K562 (cell line): Measurements from ENCODE around the gene ITLN1. TPM values are rescaled to one million over a fixed set of nuclear protein-coding genes. Genes with fewer than 3 reads are reported as not detected.

Experiments used
- ATAC-seq: fragments of 200-7000 bp; cut with Tn5 transposase; 3 replicates; pipeline ENCODE4 v1.9.1; 2020; ENCODE audit warnings: moderate library complexity
- BruUV-seq: library from RNA; stranded (reverse); fragments of 400-500 nt; replicated peaks from 2 replicates; lab custom pipeline; 2021; lab: Mats Ljungman, UMichigan
- CTCF ChIA-PET: fragments of 300-600 bp; formaldehyde crosslinking; extraction: SDS; loops from one replicate; lab custom pipeline; 2021; ENCODE audit warnings: low intra/inter-chr PET ratio; lab: Yijun Ruan, JAX
- POLR2A ChIA-PET: fragments of 300-600, 350-650 bp; sonication (Branson Sonifier 250); formaldehyde crosslinking; extraction: SDS; loops from one replicate; lab custom pipeline; 2021; ENCODE audit warnings: antibody characterized with exemption, inconsistent platforms; lab: Yijun Ruan, JAX
- DNase-seq, 4 experiments: peaks; one replicate each; pipeline versions ENCODE4 v3.0.0 to v3.0.0-alpha.2; 2011 to 2018; ENCODE audit warnings: low spot score in 3 of 4, mixed read lengths in 3 of 4; ENCODE audit errors: extremely low read depth in 1 of 4
- FAIRE-seq: peaks from 2 replicates; lab custom pipeline; 2011; peaks lifted over from hg19 to GRCh38; lab: Jason Lieb, UNC
- H2AFZ ChIP-seq: 2 replicates; pipeline ENCODE4 v1.6.0; 2011; ENCODE audit warnings: low read depth, low read length, control low read depth, inconsistent platforms
- H3K27ac ChIP-seq: fragments of 200-600 bp; 3 replicates; pipeline ENCODE4 v1.8.0; 2011; ENCODE audit warnings: low read depth, mild to moderate bottlenecking, control low read depth, inconsistent platforms, low read length, moderate library complexity, mixed read lengths; ENCODE audit errors: extremely low read depth
- H3K27me3 ChIP-seq, 2 experiments: fragments of 300-600 bp in 1 of 2; 2 replicates in 1 of 2; 3 replicates in 1 of 2; pipeline versions ENCODE4 v1.6.0 to v1.8.0; 2011; ENCODE audit warnings: inconsistent platforms in 2 of 2, low read length in 2 of 2, mild to moderate bottlenecking in 1 of 2, mixed read lengths in 1 of 2, moderate library complexity in 1 of 2; ENCODE audit not compliant: control insufficient read depth in 2 of 2, insufficient read depth in 2 of 2
- H3K36me3 ChIP-seq: fragments of 300-600 bp; 3 replicates; pipeline ENCODE4 v1.8.0; 2011; ENCODE audit warnings: mild to moderate bottlenecking, low read length, inconsistent platforms; ENCODE audit not compliant: control insufficient read depth, insufficient read depth
- H3K4me1 ChIP-seq, 2 experiments: fragments of 200-600 bp in 1 of 2; replicated peaks in 1 of 2; 2 replicates in 1 of 2; 3 replicates in 1 of 2; pipeline versions ENCODE4 v1.5.1 to v1.8.0; 2011; ENCODE audit warnings: inconsistent platforms in 2 of 2, low read length in 2 of 2, mild to moderate bottlenecking in 1 of 2, mixed read lengths in 1 of 2, moderate library complexity in 1 of 2; ENCODE audit not compliant: control insufficient read depth in 2 of 2, insufficient read depth in 2 of 2
- H3K4me2 ChIP-seq: 2 replicates; pipeline ENCODE4 v1.6.1; 2011; ENCODE audit warnings: low read length, control low read depth, inconsistent platforms, mixed read lengths; ENCODE audit not compliant: insufficient read depth
- H3K4me3 ChIP-seq: fragments of 200-600 bp; sonication (generic), shearing (Covaris generic); 2 replicates; pipeline ENCODE4 v1.5.1; 2016; ENCODE audit warnings: control low read depth, inconsistent platforms
- H3K79me2 ChIP-seq: fragments of 200-600 bp; 3 replicates; pipeline ENCODE4 v1.8.0; 2011; ENCODE audit warnings: low read length, inconsistent platforms; ENCODE audit not compliant: control insufficient read depth, insufficient read depth
- H3K9ac ChIP-seq, 2 experiments: 2 replicates each; pipeline versions ENCODE4 v1.6.0 to v1.6.1; 2011; ENCODE audit warnings: low read depth in 2 of 2, low read length in 2 of 2, control low read depth in 1 of 2, inconsistent platforms in 1 of 2, mild to moderate bottlenecking in 1 of 2, mixed read lengths in 1 of 2; ENCODE audit not compliant: insufficient read depth in 1 of 2
- H3K9me1 ChIP-seq: one replicate; pipeline ENCODE4 v1.6.0; 2011; ENCODE audit warnings: inconsistent platforms, mild to moderate bottlenecking, low read length, moderate library complexity; ENCODE audit not compliant: control insufficient read depth, insufficient read depth
- H3K9me3 ChIP-seq: replicated peaks from 2 replicates; pipeline ENCODE4 v1.5.1; 2011; ENCODE audit warnings: low read depth, low read length, inconsistent platforms; ENCODE audit not compliant: control insufficient read depth, insufficient read depth
- H4K20me1 ChIP-seq: replicated peaks from 2 replicates; pipeline ENCODE4 v1.6.1; 2011; ENCODE audit warnings: low read length, inconsistent platforms, mixed read lengths; ENCODE audit not compliant: control insufficient read depth, insufficient read depth
- MYNN ChIP-seq, 2 experiments: sonication (generic); formaldehyde crosslinking in 1 of 2; IDR thresholded peaks; 2 replicates each; pipeline versions ENCODE4 v1.5.0 to v1.6.1; 2016 to 2020; ENCODE audit warnings: antibody characterized with exemption in 1 of 2, missing genetic modification reagents in 1 of 2
- PCBP2 ChIP-seq: fragments of 200-400 bp; formaldehyde crosslinking; IDR thresholded peaks from 2 replicates; pipeline ENCODE4 v1.6.1; 2018; ENCODE audit warnings: low read length, low read depth, mild to moderate bottlenecking, moderate library complexity; ENCODE audit not compliant: poor library complexity, severe bottlenecking
- RBM14 ChIP-seq: fragments of 200-400 bp; formaldehyde crosslinking; IDR thresholded peaks from 2 replicates; pipeline ENCODE4 v1.6.1; 2018; ENCODE audit warnings: low read depth, mild to moderate bottlenecking, low read length, moderate library complexity, borderline replicate concordance; ENCODE audit not compliant: insufficient read depth
- ZFP30 ChIP-seq: fragments of 250-450 bp; sonication (Bioruptor Pico); IDR thresholded peaks from 2 replicates; pipeline ENCODE4 v1.8.0; 2022; ENCODE audit warnings: moderate library complexity, mild to moderate bottlenecking, inconsistent platforms, borderline replicate concordance
- ZNF124 ChIP-seq: sonication (generic); formaldehyde crosslinking; IDR thresholded peaks from 2 replicates; pipeline ENCODE4 v1.8.1; 2022; ENCODE audit warnings: missing genetic modification reagents
- ZNF584 ChIP-seq: fragments of 200-800 bp; sonication (Bioruptor generic); IDR thresholded peaks from 2 replicates; pipeline ENCODE4 v1.6.1; 2016; ENCODE audit warnings: low read depth, mild to moderate bottlenecking, missing genetic modification characterization, missing compliant biosample characterization
- WGBS: fragments of 100-300 bp; shearing (Covaris generic); methylation state at CpG from one replicate; pipeline ENCODE4 v1.1.6; 2016; ENCODE audit warnings: low coverage, mixed read lengths; ENCODE audit not compliant: insufficient coverage; ENCODE audit errors: missing lambda C conversion rate; 5-methylcytosine and 5-hydroxymethylcytosine counted together
- in situ Hi-C: fragments of 300-500 bp; cut with MboI; formaldehyde crosslinking; loops from 4 replicates; pipeline ENCODE4 v1.15.0; 2018; ENCODE audit warnings: inconsistent platforms, mixed read lengths
- intact Hi-C: fragments of 100-400 bp; cut with micrococcal nuclease; formaldehyde crosslinking; loops from 2 replicates; pipeline ENCODE4 v1.14.2; 2022
- polyA plus RNA-seq, 8 experiments: library from polyadenylated mRNA; depleted of rRNA in 4 of 8; stranded (reverse) in 5 of 8; unstranded in 3 of 8; fragments of >200 nt; fragmentation: Nextera tagmentation in 2 of 8; fragmentation: Illumina TruSeq in 1 of 8; extraction: Ambion mirVana in 2 of 8; extraction: Trizol in 1 of 8; gene quantifications; 2 replicates each; pipeline versions ENCODE4 v1.2.1 to v1.2.3, GENCODE V29; 2011 to 2014; ENCODE audit warnings: inconsistent platforms in 1 of 8, missing spikeins in 1 of 8
- total RNA-seq, 7 experiments: library from RNA; depleted of rRNA in 6 of 7; stranded (reverse); fragments of >200 nt in 6 of 7; fragmentation: Illumina TruSeq in 2 of 7; extraction: Trizol in 2 of 7; gene quantifications; 2 replicates each; pipeline versions ENCODE4 v1.2.1 to v1.2.3, GENCODE V29; 2011 to 2021; ENCODE audit warnings: low replicate concordance in 1 of 7
- TF ChIP-seq, protein P1 (sequence below): sonication (generic); formaldehyde crosslinking; IDR thresholded peaks from 2 replicates; pipeline ENCODE4 v1.8.0; 2023; ENCODE audit warnings: mild to moderate bottlenecking, missing genetic modification reagents
- TF ChIP-seq, protein P2 (sequence below): fragments of 250-450 bp; sonication (Bioruptor Pico); IDR thresholded peaks from 2 replicates; pipeline ENCODE4 v1.8.0; 2022; ENCODE audit warnings: inconsistent platforms, mild to moderate bottlenecking, moderate library complexity, borderline replicate concordance
- TF ChIP-seq, protein P3 (sequence below): fragments of 200-400 bp; formaldehyde crosslinking; IDR thresholded peaks from 2 replicates; pipeline ENCODE4 v1.6.1; 2017; ENCODE audit warnings: mild to moderate bottlenecking, low read depth, low read length, moderate library complexity

Gene ITLN1
- total and polyA plus RNA-seq, 9 of the 15 experiments (the other 6 are each of a cell fraction or from before 2014, with no cell fraction given) = not detected

DNA sequence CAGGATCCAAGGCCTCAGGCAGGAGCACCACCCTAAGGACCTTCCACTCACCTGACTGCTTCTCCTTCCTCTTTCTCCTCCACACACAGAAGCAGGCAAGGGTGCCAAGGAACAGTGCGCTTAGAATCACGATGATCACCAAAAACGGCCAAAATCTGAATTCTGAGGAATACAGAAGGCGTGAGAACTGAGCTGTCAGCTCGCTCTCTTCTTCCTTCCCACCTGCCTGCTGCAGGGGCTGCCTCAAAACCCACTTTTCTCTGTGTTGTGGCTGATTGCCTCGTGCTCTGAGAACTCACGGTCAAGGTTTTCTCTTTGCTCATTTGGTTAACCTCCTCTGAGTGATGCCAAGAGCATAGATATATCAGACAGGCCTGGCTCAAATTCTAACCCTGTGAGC lies 46.1 kb downstream of the ITLN1 start:
- H3K27ac ChIP-seq = no peak overlapping the region
- no peaks in the 10 kb centered on the region for H3K9me1 ChIP-seq
- H3K79me2 ChIP-seq = no peaks in the 10 kb centered on the region
- H3K4me3 ChIP-seq = no peak overlapping the region
- no peaks in the 10 kb centered on the region for H3K36me3 ChIP-seq
- no TSS peak for BruUV-seq
- ATAC-seq (no peak), DNase-seq (no peak), FAIRE-seq (no peak)
- H4K20me1 ChIP-seq = no peaks in the 10 kb centered on the region
- H3K9me3 ChIP-seq = no peaks in the 10 kb centered on the region
- WGBS = 2% methylated on average over 6 of the region's 7 CpGs
- no peak overlapping the region for H3K9ac ChIP-seq
- H2AFZ ChIP-seq = no peak overlapping the region
- POLR2A ChIA-PET = no interaction called here
- in situ Hi-C loops = loop anchor here (5.0 to 25.0 kb wide), 2 partner anchors 113 to 248 kb away; partner anchors contain the start of genes ITLN2, KLHDC9 and NECTIN4
- intact Hi-C loops = loop anchor here (5.0 to 10.0 kb wide), 2 partner anchors 258 to 336 kb away; partner anchors contain the start of genes B4GALT3 and KLHDC9
- H3K27me3 ChIP-seq = peaks cover 2 to 21% of the 10 kb centered on the region in 2 experiments; a peak in 3 of 5 replicates
- CTCF ChIA-PET = no interaction called here
- H3K4me1 ChIP-seq = 0 out of 5 replicates have a peak, but pooled peaks cover 0 to 3% of the 10 kb centered on the region in 2 experiments
- H3K4me2 ChIP-seq = no peak overlapping the region
- TF ChIP-seq, protein P1, sequence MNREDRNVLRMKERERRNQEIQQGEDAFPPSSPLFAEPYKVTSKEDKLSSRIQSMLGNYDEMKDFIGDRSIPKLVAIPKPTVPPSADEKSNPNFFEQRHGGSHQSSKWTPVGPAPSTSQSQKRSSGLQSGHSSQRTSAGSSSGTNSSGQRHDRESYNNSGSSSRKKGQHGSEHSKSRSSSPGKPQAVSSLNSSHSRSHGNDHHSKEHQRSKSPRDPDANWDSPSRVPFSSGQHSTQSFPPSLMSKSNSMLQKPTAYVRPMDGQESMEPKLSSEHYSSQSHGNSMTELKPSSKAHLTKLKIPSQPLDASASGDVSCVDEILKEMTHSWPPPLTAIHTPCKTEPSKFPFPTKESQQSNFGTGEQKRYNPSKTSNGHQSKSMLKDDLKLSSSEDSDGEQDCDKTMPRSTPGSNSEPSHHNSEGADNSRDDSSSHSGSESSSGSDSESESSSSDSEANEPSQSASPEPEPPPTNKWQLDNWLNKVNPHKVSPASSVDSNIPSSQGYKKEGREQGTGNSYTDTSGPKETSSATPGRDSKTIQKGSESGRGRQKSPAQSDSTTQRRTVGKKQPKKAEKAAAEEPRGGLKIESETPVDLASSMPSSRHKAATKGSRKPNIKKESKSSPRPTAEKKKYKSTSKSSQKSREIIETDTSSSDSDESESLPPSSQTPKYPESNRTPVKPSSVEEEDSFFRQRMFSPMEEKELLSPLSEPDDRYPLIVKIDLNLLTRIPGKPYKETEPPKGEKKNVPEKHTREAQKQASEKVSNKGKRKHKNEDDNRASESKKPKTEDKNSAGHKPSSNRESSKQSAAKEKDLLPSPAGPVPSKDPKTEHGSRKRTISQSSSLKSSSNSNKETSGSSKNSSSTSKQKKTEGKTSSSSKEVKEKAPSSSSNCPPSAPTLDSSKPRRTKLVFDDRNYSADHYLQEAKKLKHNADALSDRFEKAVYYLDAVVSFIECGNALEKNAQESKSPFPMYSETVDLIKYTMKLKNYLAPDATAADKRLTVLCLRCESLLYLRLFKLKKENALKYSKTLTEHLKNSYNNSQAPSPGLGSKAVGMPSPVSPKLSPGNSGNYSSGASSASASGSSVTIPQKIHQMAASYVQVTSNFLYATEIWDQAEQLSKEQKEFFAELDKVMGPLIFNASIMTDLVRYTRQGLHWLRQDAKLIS (CRISPR knock-in tag) = no peak
- TF ChIP-seq, protein P2, sequence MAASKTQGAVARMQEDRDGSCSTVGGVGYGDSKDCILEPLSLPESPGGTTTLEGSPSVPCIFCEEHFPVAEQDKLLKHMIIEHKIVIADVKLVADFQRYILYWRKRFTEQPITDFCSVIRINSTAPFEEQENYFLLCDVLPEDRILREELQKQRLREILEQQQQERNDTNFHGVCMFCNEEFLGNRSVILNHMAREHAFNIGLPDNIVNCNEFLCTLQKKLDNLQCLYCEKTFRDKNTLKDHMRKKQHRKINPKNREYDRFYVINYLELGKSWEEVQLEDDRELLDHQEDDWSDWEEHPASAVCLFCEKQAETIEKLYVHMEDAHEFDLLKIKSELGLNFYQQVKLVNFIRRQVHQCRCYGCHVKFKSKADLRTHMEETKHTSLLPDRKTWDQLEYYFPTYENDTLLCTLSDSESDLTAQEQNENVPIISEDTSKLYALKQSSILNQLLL (CRISPR knock-in tag) = no peak
- TF ChIP-seq, protein P3, sequence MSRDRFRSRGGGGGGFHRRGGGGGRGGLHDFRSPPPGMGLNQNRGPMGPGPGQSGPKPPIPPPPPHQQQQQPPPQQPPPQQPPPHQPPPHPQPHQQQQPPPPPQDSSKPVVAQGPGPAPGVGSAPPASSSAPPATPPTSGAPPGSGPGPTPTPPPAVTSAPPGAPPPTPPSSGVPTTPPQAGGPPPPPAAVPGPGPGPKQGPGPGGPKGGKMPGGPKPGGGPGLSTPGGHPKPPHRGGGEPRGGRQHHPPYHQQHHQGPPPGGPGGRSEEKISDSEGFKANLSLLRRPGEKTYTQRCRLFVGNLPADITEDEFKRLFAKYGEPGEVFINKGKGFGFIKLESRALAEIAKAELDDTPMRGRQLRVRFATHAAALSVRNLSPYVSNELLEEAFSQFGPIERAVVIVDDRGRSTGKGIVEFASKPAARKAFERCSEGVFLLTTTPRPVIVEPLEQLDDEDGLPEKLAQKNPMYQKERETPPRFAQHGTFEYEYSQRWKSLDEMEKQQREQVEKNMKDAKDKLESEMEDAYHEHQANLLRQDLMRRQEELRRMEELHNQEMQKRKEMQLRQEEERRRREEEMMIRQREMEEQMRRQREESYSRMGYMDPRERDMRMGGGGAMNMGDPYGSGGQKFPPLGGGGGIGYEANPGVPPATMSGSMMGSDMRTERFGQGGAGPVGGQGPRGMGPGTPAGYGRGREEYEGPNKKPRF = no peak
- TF ChIP-seq ZFP30 (CRISPR knock-in tag) (no peak), ZNF124 (CRISPR knock-in tag) (no peak), RBM14 (no peak), PCBP2 (no peak), ZNF584 (CRISPR knock-in tag) (no peak), MYNN (IDR thresholded peaks at IDR 0.05) (no peak), MYNN (CRISPR knock-in tag; IDR thresholded peaks at IDR 0.05) (no peak)
